DND-41 (cell line): Measurements from ENCODE around the gene OST4.

Source experiments
- ATAC-seq: fragments of 200-7000 bp; cut with Tn5 transposase; 3 replicates; pipeline ENCODE4 v1.9.1; 2021; ENCODE audit warnings: low read depth; ENCODE audit not compliant: insufficient read depth
- DNase-seq: peaks from one replicate; pipeline ENCODE4 v3.0.0-alpha.2; 2020
- H2AFZ ChIP-seq: 2 replicates; pipeline ENCODE4 v1.6.0; 2012; ENCODE audit warnings: low read depth, low read length
- H3K27ac ChIP-seq: 2 replicates; pipeline ENCODE4 v1.5.1; 2012; ENCODE audit warnings: low read length, inconsistent platforms
- H3K27me3 ChIP-seq: fragments of 200-600 bp; sonication (generic); 2 replicates; pipeline ENCODE4 v1.6.0; 2012; ENCODE audit warnings: low read length, mild to moderate bottlenecking, inconsistent platforms; ENCODE audit not compliant: insufficient read depth, poor library complexity
- H3K36me3 ChIP-seq: 2 replicates; pipeline ENCODE4 v1.5.1; 2012; ENCODE audit warnings: low read length, inconsistent platforms; ENCODE audit not compliant: insufficient read depth
- H3K4me1 ChIP-seq: 2 replicates; pipeline ENCODE4 v1.5.1; 2012; ENCODE audit warnings: mild to moderate bottlenecking, low read length; ENCODE audit not compliant: insufficient read depth
- H3K4me2 ChIP-seq: 2 replicates; pipeline ENCODE4 v1.6.0; 2012; ENCODE audit warnings: mild to moderate bottlenecking, moderate library complexity, low read length, inconsistent platforms; ENCODE audit not compliant: insufficient read depth
- H3K4me3 ChIP-seq, 2 experiments: fragments of 200-600 bp in 1 of 2; shearing (Covaris generic) in 1 of 2; 2 replicates each; pipeline ENCODE4 v1.5.1; 2012 to 2016; ENCODE audit warnings: inconsistent platforms in 2 of 2, low read length in 2 of 2, mild to moderate bottlenecking in 2 of 2, low read depth in 1 of 2, moderate library complexity in 1 of 2
- H3K79me2 ChIP-seq: 2 replicates; pipeline ENCODE4 v1.6.0; 2012; ENCODE audit warnings: low read length, inconsistent platforms; ENCODE audit not compliant: insufficient read depth
- H3K9ac ChIP-seq: 2 replicates; pipeline ENCODE4 v1.6.0; 2012; ENCODE audit warnings: low read depth, mild to moderate bottlenecking, inconsistent platforms, low read length, moderate library complexity
- H3K9me3 ChIP-seq: 2 replicates; pipeline ENCODE4 v1.5.1; 2012; ENCODE audit warnings: low read length, moderate library complexity, mild to moderate bottlenecking, inconsistent platforms; ENCODE audit not compliant: insufficient read depth, severe bottlenecking
- H4K20me1 ChIP-seq: 2 replicates; pipeline ENCODE4 v1.6.0; 2012; ENCODE audit warnings: low read length; ENCODE audit not compliant: insufficient read depth
- EZH2 ChIP-seq: IDR thresholded peaks from 3 replicates; pipeline ENCODE4 v1.6.1; 2012; ENCODE audit warnings: borderline replicate concordance, low read depth, mild to moderate bottlenecking, moderate library complexity, low read length, inconsistent platforms; ENCODE audit not compliant: severe bottlenecking
- TF ChIP-seq, protein P1 (sequence below): IDR thresholded peaks from 2 replicates; pipeline ENCODE4 v1.5.1; 2012; ENCODE audit warnings: borderline replicate concordance, low read length, moderate library complexity, mild to moderate bottlenecking; ENCODE audit not compliant: poor library complexity, severe bottlenecking; ENCODE audit errors: extremely low read depth

OST4 gene

GRCh38 chr2:27080140-27080469 lies 8.7 kb upstream of the OST4 start:
- H3K4me3 ChIP-seq: no peak overlapping the region
- peaks cover 44% of the 10 kb centered on the region for H3K4me1 ChIP-seq
- TF ChIP-seq EZH2: no peak
- TF ChIP-seq, protein P1, sequence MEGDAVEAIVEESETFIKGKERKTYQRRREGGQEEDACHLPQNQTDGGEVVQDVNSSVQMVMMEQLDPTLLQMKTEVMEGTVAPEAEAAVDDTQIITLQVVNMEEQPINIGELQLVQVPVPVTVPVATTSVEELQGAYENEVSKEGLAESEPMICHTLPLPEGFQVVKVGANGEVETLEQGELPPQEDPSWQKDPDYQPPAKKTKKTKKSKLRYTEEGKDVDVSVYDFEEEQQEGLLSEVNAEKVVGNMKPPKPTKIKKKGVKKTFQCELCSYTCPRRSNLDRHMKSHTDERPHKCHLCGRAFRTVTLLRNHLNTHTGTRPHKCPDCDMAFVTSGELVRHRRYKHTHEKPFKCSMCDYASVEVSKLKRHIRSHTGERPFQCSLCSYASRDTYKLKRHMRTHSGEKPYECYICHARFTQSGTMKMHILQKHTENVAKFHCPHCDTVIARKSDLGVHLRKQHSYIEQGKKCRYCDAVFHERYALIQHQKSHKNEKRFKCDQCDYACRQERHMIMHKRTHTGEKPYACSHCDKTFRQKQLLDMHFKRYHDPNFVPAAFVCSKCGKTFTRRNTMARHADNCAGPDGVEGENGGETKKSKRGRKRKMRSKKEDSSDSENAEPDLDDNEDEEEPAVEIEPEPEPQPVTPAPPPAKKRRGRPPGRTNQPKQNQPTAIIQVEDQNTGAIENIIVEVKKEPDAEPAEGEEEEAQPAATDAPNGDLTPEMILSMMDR: no peak
- H2AFZ ChIP-seq: peak overlapping the region; percentile 81; the same call in 1 of the 2 replicates
- H3K27me3 ChIP-seq: no peaks in the 10 kb centered on the region
- no peak overlapping the region for H3K4me2 ChIP-seq
- no peaks in the 10 kb centered on the region for H3K9me3 ChIP-seq
- no peaks in the 10 kb centered on the region for H4K20me1 ChIP-seq
- no peak overlapping the region for H3K9ac ChIP-seq
- no peaks in the 10 kb centered on the region for H3K36me3 ChIP-seq
- ATAC-seq: no peak
- H3K27ac ChIP-seq: peak overlapping the region; percentile 91; the same call in 1 of the 2 replicates
- no peaks in the 10 kb centered on the region for H3K79me2 ChIP-seq
- no peak for DNase-seq

DNA sequence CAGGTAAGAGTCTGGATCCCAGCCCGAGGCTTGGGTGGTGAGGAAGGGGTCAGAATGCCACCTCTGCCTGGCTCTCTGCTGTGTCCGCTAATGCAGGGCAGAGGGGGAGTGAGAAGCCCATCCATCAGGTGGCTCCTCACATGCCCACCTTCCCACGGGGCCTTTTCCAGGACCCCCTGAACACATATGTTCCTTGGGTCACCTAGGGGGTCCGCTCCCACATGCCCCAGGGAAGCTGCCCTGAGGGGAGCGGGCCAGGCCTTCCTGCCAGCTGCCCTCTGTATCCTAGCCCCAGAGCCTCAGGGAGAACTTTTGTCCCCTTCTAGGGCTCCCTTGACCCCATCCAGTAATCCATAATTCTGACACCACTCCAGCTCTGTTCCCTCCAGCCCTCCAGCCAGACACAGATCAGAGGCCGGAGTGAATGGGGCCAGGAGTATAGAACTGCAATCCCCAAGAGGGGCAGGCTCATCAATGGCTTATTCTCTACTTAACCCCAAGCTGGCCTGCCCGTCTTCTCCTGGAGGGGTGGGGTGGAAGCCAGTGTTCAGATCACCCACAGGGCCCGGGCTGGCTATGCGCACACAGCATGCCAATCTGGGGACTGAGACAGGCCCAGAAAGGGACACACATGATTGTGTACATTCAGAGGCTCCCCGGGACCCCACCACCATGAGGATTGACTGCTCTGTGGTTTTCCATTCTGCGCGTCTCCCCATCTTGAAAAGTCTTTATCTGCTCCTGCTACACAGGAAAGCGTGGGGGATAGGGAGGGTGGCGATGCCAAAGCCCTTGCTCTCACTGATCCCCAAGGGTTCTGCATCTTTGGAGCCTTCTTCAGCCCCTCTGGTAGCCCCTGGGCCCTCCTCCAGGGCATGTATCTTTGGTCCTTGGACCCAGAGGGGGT lies 8.0 kb upstream of the OST4 start:
- no peaks in the 10 kb centered on the region for H3K79me2 ChIP-seq
- H2AFZ ChIP-seq: no peak overlapping the region
- H3K27me3 ChIP-seq: no peaks in the 10 kb centered on the region
- H3K9me3 ChIP-seq: no peaks in the 10 kb centered on the region
- H3K4me2 ChIP-seq: no peak overlapping the region
- no peak overlapping the region for H3K4me3 ChIP-seq
- DNase-seq: no peak
- peaks cover 44% of the 10 kb centered on the region for H3K4me1 ChIP-seq
- H3K36me3 ChIP-seq: no peaks in the 10 kb centered on the region
- H3K9ac ChIP-seq: no peak overlapping the region
- TF ChIP-seq, protein P1: no peak
- TF ChIP-seq EZH2: no peak
- ATAC-seq: no peak
- no peak overlapping the region for H3K27ac ChIP-seq
- no peaks in the 10 kb centered on the region for H4K20me1 ChIP-seq

DNA sequence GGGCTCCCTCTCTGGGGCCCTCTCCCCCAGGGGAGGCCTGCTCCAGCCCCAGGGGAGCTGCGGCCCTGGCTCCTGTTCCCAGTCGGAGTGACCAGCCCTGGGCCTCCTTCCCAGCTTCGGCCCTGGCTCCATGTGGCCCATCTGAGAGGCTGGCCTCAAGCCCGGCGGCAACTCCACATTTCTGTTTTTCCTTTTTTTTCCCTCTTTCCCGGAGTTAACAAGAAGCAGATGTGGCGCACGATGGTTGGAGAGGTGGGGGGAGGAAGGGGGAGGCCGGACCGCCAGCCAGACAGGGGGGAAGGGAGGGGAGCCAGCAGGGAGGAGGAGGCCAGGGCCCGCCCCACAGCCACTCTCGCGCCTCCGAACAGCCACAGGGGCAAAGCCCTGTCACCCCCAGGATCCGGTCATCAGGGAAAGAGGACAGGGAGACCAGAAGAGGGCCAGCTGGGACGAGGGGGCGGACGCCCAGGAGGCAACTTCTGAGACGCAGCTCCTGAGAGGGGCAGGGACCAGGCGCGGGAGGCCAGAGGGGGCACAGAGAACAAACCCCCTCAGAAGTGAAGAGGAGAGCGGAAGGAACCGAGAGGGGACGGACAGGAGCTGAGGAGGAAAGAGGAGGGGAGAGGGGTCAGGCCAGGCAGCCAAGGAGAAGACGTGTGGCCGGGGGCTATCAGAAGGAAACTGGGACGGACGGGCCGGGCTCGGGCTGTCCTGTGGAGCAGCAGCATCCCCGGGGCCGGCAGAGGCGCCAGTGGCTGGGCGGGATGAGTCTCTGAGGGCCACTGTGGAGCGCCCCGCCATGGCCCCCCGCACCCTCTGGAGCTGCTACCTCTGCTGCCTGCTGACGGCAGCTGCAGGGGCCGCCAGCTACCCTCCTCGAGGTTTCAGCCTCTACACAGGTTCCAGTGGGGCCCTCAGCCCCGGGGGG lies 7.1 kb upstream of the OST4 start, which contains the start of gene EMILIN1:
Gene EMILIN1, plus strand, starts transcription at position 349 of the 928 bp plus-strand sequence. Its CDS starts 451 bp downstream, at position 800.
- no peak within 1 kb of the TSS for H3K4me3 ChIP-seq
- H2AFZ ChIP-seq: no peak within 1 kb of the TSS

More for the DNA sequence above, 7.1 kb upstream of the OST4 start, which contains the start of gene EMILIN1:
- H3K9me3 ChIP-seq: no peaks in the 10 kb centered on the region
- DNase-seq (no peak), ATAC-seq (no peak)
- H4K20me1 ChIP-seq: no peaks in the 10 kb centered on the region
- no peaks in the 10 kb centered on the region for H3K36me3 ChIP-seq
- H3K9ac ChIP-seq: no peak within 1 kb of the TSS
- H3K27me3 ChIP-seq: no peaks in the 10 kb centered on the region
- H3K79me2 ChIP-seq: no peaks in the 10 kb centered on the region
- no peak within 1 kb of the TSS for H3K27ac ChIP-seq
- H3K4me2 ChIP-seq: no peak within 1 kb of the TSS
- H3K4me1 ChIP-seq: peaks cover 52% of the 10 kb centered on the region
- TF ChIP-seq, protein P1: no peak
- no peak for TF ChIP-seq EZH2
